Neural crest cell (in vitro differentiated cells): ENCODE results near the gene PLPP2. TPM values are rescaled to one million over a fixed set of nuclear protein-coding genes. Genes with fewer than 3 reads are reported as not detected.

Source experiments
- DNase-seq: peaks from one replicate; pipeline ENCODE4 v3.0.0; 2021; ENCODE audit warnings: low read depth, mixed read lengths, low spot score
- H3K27ac Mint-ChIP-seq: one replicate; pipeline ENCODE4 v1.8.0; 2021; ENCODE audit warnings: mild to moderate bottlenecking, mixed read lengths; ENCODE audit not compliant: unreplicated experiment
- H3K27me3 Mint-ChIP-seq: 2 replicates; pipeline ENCODE4 v1.8.0; 2021; ENCODE audit warnings: low read depth, mild to moderate bottlenecking, mixed read lengths
- H3K36me3 Mint-ChIP-seq: 2 replicates; pipeline ENCODE4 v1.8.0; 2021; ENCODE audit warnings: low read depth, mild to moderate bottlenecking, mixed read lengths
- H3K4me1 Mint-ChIP-seq: 2 replicates; pipeline ENCODE4 v1.8.0; 2021; ENCODE audit warnings: mixed read lengths
- H3K4me3 Mint-ChIP-seq: one replicate; pipeline ENCODE4 v1.8.0; 2021; ENCODE audit warnings: mild to moderate bottlenecking, mixed read lengths
- H3K9me3 Mint-ChIP-seq: 2 replicates; pipeline ENCODE4 v1.8.0; 2021; ENCODE audit warnings: mixed read lengths
- CTCF ChIP-seq: fragments of 200-600 bp; sonication (generic); conservative IDR thresholded peaks from 2 replicates; pipeline ENCODE4 v1.5.0; 2021; ENCODE audit warnings: antibody characterized with exemption, mild to moderate bottlenecking
- total RNA-seq: library from RNA; stranded (reverse); gene quantifications from 2 replicates; pipeline ENCODE4 v1.2.1, GENCODE V29; 2021

Gene PLPP2
- total RNA-seq, 1 donor from 2014 or later: 0.89 TPM

GRCh38 chr19:309206-309565 is 18.0 kb upstream of the PLPP2 start:
- TF ChIP-seq CTCF: no peak
- Mint-ChIP-seq H3K4me1 (no peaks in the 10 kb centered on the region), H3K9me3 (no peaks in the 10 kb centered on the region), H3K4me3 (no peak overlapping the region), H3K27me3 (no peaks in the 10 kb centered on the region), H3K36me3 (peaks cover 7% of the 10 kb centered on the region), H3K27ac (no peak overlapping the region)
- DNase-seq: no peak

GRCh38 chr19:308471-309205 is 17.4 kb upstream of the PLPP2 start:
- no peak for TF ChIP-seq CTCF
- no peak overlapping the region for H3K27ac Mint-ChIP-seq
- peaks cover 3% of the 10 kb centered on the region for H3K36me3 Mint-ChIP-seq
- no peaks in the 10 kb centered on the region for H3K9me3 Mint-ChIP-seq
- H3K4me1 Mint-ChIP-seq: no peaks in the 10 kb centered on the region
- no peaks in the 10 kb centered on the region for H3K27me3 Mint-ChIP-seq
- no peak overlapping the region for H3K4me3 Mint-ChIP-seq
- no peak for DNase-seq

- H3K27ac Mint-ChIP-seq: no peak overlapping the region
- peaks cover 3% of the 10 kb centered on the region for H3K36me3 Mint-ChIP-seq
- no peaks in the 10 kb centered on the region for H3K27me3 Mint-ChIP-seq
- no peak for DNase-seq
- TF ChIP-seq CTCF: no peak
- H3K4me3 Mint-ChIP-seq: no peak overlapping the region
- no peaks in the 10 kb centered on the region for H3K4me1 Mint-ChIP-seq
- H3K9me3 Mint-ChIP-seq: no peaks in the 10 kb centered on the region
Observed at GRCh38 chr19:307793-308420, 16.7 kb upstream of the PLPP2 start.

- Mint-ChIP-seq H3K27ac (no peak overlapping the region), H3K9me3 (no peaks in the 10 kb centered on the region), H3K4me1 (no peaks in the 10 kb centered on the region), H3K27me3 (no peaks in the 10 kb centered on the region), H3K4me3 (no peak overlapping the region), H3K36me3 (peaks cover 3% of the 10 kb centered on the region)
- no peak for DNase-seq
- TF ChIP-seq CTCF: no peak
Observed at GRCh38 chr19:307111-307531, 15.9 kb upstream of the PLPP2 start.

- H3K27ac Mint-ChIP-seq: no peak overlapping the region
- no peaks in the 10 kb centered on the region for H3K9me3 Mint-ChIP-seq
- no peak overlapping the region for H3K4me3 Mint-ChIP-seq
- H3K36me3 Mint-ChIP-seq: peaks cover 3% of the 10 kb centered on the region
- no peaks in the 10 kb centered on the region for H3K4me1 Mint-ChIP-seq
- TF ChIP-seq CTCF: no peak
- no peak for DNase-seq
- no peaks in the 10 kb centered on the region for H3K27me3 Mint-ChIP-seq
Observed at GRCh38 chr19:306151-306900, 15.1 kb upstream of the PLPP2 start.
